Astrocyte (in vitro differentiated cells and primary cell): ENCODE measurements around the gene SLC6A13.

Experiments
- CTCF ChIP-seq: IDR thresholded peaks from 2 replicates; pipeline ENCODE4 v1.5.1; 2011; ENCODE audit warnings: low read depth, mild to moderate bottlenecking, inconsistent platforms, low read length, moderate library complexity; ENCODE audit not compliant: insufficient read depth
- EZH2 ChIP-seq: IDR thresholded peaks from 2 replicates; pipeline ENCODE4 v1.6.1; 2012; ENCODE audit warnings: mild to moderate bottlenecking, low read length, inconsistent platforms; ENCODE audit not compliant: insufficient read depth

GRCh38 chr12:275812-276211, 13.2 kb upstream of the SLC6A13 start:
- TF ChIP-seq CTCF (no peak), EZH2 (no peak)
